Transverse colon (tissue), 3 donors: Measurements from ENCODE around the gene ZCWPW1.

Experiments used
- CTCF ChIP-seq, 5 experiments: fragments of 200-600 bp in 3 of 5; fragments of 450-650 bp in 2 of 5; sonication (generic) in 3 of 5; IDR thresholded peaks; 1 replicate in 2 of 5; 2 replicates in 3 of 5; pipeline ENCODE4 v1.5.1; 2016 to 2017; ENCODE audit warnings: antibody characterized with exemption in 5 of 5, inconsistent platforms in 3 of 5, mild to moderate bottlenecking in 2 of 5, moderate library complexity in 1 of 5
- POLR2A ChIP-seq: fragments of 450-650 bp; IDR thresholded peaks from one replicate; pipeline ENCODE4 v1.6.1; 2016; ENCODE audit warnings: antibody characterized with exemption, mild to moderate bottlenecking, moderate library complexity

GRCh38 chr7:100426516-100426915, 2.0 kb downstream of the ZCWPW1 start:
- TF ChIP-seq CTCF (IDR thresholded peaks at IDR 0.05) (no peak), POLR2A (no peak)
